GM21515 (cell line): ENCODE results near the gene DDX5.

Experiments used
- ATAC-seq: cut with Tn5 transposase; IDR thresholded peaks from one replicate; pipeline ENCODE4 v1.9.1; 2021; ENCODE audit not compliant: unreplicated experiment

DDX5 gene

GRCh38 chr17:64448665-64449512 lies 57.2 kb downstream of the DDX5 start, which contains the start of gene MILR1:
TSS of gene MILR1 (plus strand) at chr17:64449115. CDS start at chr17:64449169, 54 bp downstream.
- ATAC-seq = peak; percentile 79
